ENCODE data around the gene SLC6A18. TPM values are rescaled to one million over a fixed set of nuclear protein-coding genes. Genes with fewer than 3 reads are reported as not detected.

Gene SLC6A18
- total and polyA plus RNA-seq, 9 of the 15 experiments (the other 6 are each of a cell fraction or from before 2014, with no cell fraction given), result not detected

- TF ChIP-seq RBM14 (IDR thresholded peaks at IDR 0.05; ENCODE audit: borderline replicate concordance, insufficient read depth, low read depth, low read length), result no peak
- no peak; the same call in 1 of the 2 replicates for TF ChIP-seq ELF2 (CRISPR knock-in tag; IDR thresholded peaks at IDR 0.05)
- TF ChIP-seq MTA1 (IDR thresholded peaks at IDR 0.05; ENCODE audit: borderline replicate concordance), result no peak
- no peak for TF ChIP-seq FUS (optimal IDR thresholded peaks at IDR 0.05; ENCODE audit: low read depth, low read length)
- no peak for TF ChIP-seq CHD4 (IDR thresholded peaks at IDR 0.05; ENCODE audit: insufficient read depth, insufficient replicate concordance, low read depth, low read length, poor library complexity, severe bottlenecking)
- TF ChIP-seq PKNOX1 (IDR thresholded peaks at IDR 0.05), result peak; percentile 80
- TF ChIP-seq KDM2B (CRISPR knock-in tag; IDR thresholded peaks at IDR 0.05), result no peak
- no peak for TF ChIP-seq MIER1 (IDR thresholded peaks at IDR 0.05; ENCODE audit: low read depth)
- no peak for TF ChIP-seq ZNF318 (IDR thresholded peaks at IDR 0.05; ENCODE audit: borderline replicate concordance in 1 of 2, low read depth in 1 of 2)
- TF ChIP-seq ZBTB17 (CRISPR knock-in tag; IDR thresholded peaks at IDR 0.05), result peak; percentile 61; the same call in 1 of the 2 replicates
- no peak for TF ChIP-seq STAT5A (IDR thresholded peaks at IDR 0.05; ENCODE audit: borderline replicate concordance, low read length)
- TF ChIP-seq HNRNPH1 (optimal IDR thresholded peaks at IDR 0.05; ENCODE audit: low read depth, low read length), result no peak
- no peak for TF ChIP-seq YBX1 (IDR thresholded peaks at IDR 0.05)
- no peak for TF ChIP-seq MEF2A (IDR thresholded peaks at IDR 0.05; ENCODE audit: control insufficient read depth, low read depth, low read length)
- no peak for TF ChIP-seq GTF2E2 (tag; IDR thresholded peaks at IDR 0.05)
- no peak for TF ChIP-seq SMAD3 (CRISPR knock-in tag; conservative IDR thresholded peaks at IDR 0.05)
- TF ChIP-seq STAG1 (CRISPR knock-in tag; IDR thresholded peaks at IDR 0.05; ENCODE audit: borderline replicate concordance), result no peak
- TF ChIP-seq ZNF766 (CRISPR knock-in tag; conservative IDR thresholded peaks at IDR 0.05), result no peak
- no peak for TF ChIP-seq FOXK1 (CRISPR knock-in tag; IDR thresholded peaks at IDR 0.05; ENCODE audit: borderline replicate concordance)
- no peak for TF ChIP-seq ZNF143 (CRISPR knock-in tag; IDR thresholded peaks at IDR 0.05)
- no peak for TF ChIP-seq ZNF41 (CRISPR knock-in tag; conservative IDR thresholded peaks at IDR 0.05)
These were observed 34.3 kb upstream of the SLC6A18 start (continued) for GRCh38 chr5:1190837-1191239.

Data from K562 (cell line).